Vagina (tissue), 2 donors: Measurements from ENCODE around the gene MPRIP.

ENCODE experiments used
- POLR2A ChIP-seq, 2 donors: fragments of 450-650 bp; IDR thresholded peaks; one replicate each; pipeline ENCODE4 v1.6.1; 2017; ENCODE audit warnings: antibody characterized with exemption in 2 of 2, mild to moderate bottlenecking in 2 of 2, moderate library complexity in 2 of 2
- POLR2AphosphoS5 ChIP-seq, 2 donors: sonication (generic); formaldehyde crosslinking; IDR thresholded peaks; one replicate each; pipeline ENCODE4 v1.9.0; 2017; ENCODE audit warnings: antibody characterized with exemption in 2 of 2, mild to moderate bottlenecking in 2 of 2, low read depth in 1 of 2; ENCODE audit not compliant: insufficient read depth in 1 of 2
- TF ChIP-seq, protein P1 (sequence below), 3 experiments: fragments of 450-650 bp in 2 of 3; fragments of 200-600 bp in 1 of 3; sonication (generic) in 1 of 3; IDR thresholded peaks; one replicate each; pipeline ENCODE4 v1.5.1; 2017 to 2019; ENCODE audit warnings: antibody characterized with exemption in 3 of 3, mild to moderate bottlenecking in 2 of 3, moderate library complexity in 2 of 3

DNA sequence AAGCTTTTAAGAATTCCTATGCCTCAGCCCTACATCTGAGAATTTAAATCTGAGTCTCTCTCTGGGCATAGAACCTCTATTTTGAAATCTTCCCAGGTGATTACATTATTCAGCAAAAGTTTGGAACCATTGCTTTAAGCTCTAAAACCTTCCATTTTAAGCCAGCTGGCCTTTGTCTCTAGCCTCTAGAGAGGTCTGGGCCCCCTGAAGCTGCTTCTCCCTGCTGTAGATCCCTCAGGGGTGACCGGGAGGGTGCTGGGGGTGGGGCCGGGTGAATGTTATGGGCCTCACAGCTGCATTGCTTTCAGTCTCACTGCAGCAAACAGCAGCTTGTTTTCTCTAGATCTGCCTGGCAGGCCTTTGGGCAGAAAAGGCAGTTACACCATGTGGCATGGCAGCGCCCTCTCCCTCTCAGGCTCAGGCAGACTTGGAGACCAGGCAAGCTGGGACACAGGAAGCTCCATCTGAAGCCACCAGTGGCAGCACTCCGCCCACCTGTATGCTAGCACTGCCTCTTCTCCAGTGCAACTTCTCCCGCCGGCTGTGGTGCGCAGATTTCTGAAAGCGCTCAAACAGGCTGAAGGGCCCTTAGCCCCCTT, 66.3 kb downstream of the MPRIP start:
- TF ChIP-seq, protein P1, sequence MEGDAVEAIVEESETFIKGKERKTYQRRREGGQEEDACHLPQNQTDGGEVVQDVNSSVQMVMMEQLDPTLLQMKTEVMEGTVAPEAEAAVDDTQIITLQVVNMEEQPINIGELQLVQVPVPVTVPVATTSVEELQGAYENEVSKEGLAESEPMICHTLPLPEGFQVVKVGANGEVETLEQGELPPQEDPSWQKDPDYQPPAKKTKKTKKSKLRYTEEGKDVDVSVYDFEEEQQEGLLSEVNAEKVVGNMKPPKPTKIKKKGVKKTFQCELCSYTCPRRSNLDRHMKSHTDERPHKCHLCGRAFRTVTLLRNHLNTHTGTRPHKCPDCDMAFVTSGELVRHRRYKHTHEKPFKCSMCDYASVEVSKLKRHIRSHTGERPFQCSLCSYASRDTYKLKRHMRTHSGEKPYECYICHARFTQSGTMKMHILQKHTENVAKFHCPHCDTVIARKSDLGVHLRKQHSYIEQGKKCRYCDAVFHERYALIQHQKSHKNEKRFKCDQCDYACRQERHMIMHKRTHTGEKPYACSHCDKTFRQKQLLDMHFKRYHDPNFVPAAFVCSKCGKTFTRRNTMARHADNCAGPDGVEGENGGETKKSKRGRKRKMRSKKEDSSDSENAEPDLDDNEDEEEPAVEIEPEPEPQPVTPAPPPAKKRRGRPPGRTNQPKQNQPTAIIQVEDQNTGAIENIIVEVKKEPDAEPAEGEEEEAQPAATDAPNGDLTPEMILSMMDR (IDR thresholded peaks at IDR 0.05), result no peak
- TF ChIP-seq POLR2A (IDR thresholded peaks at IDR 0.05) (no peak), POLR2AphosphoS5 (IDR thresholded peaks at IDR 0.05; ENCODE audit: insufficient read depth in 1 of 2, low read depth in 1 of 2) (no peak)
